ENCODE results near the gene HPSE2.
"Not testable (repeated sequence)": the region's sequence is repeated elsewhere in the genome, so short reads cannot be mapped to it uniquely, and the experiment has no call there.

Gene HPSE2

DNA sequence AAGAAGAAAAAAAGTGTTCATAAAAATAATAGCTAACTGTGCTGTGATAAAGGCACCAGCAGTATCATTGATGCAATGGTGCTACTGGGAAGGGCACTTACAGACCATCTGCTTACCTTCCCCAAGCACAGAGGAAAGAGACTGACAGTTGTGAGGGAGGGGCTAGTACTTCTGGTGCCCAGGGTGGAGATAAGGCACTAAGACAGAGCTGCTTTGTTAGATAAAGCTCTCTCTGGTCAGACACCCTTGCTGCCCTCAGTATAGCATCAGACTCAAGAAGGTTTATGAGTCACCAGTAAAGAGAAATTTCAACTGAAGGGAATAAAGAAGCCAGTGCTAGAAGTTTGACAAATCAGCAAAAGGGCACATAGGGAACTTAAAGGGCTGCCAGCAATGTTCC, 325.6 kb downstream of the HPSE2 start:
- TF ChIP-seq, protein P1, sequence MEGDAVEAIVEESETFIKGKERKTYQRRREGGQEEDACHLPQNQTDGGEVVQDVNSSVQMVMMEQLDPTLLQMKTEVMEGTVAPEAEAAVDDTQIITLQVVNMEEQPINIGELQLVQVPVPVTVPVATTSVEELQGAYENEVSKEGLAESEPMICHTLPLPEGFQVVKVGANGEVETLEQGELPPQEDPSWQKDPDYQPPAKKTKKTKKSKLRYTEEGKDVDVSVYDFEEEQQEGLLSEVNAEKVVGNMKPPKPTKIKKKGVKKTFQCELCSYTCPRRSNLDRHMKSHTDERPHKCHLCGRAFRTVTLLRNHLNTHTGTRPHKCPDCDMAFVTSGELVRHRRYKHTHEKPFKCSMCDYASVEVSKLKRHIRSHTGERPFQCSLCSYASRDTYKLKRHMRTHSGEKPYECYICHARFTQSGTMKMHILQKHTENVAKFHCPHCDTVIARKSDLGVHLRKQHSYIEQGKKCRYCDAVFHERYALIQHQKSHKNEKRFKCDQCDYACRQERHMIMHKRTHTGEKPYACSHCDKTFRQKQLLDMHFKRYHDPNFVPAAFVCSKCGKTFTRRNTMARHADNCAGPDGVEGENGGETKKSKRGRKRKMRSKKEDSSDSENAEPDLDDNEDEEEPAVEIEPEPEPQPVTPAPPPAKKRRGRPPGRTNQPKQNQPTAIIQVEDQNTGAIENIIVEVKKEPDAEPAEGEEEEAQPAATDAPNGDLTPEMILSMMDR (IDR thresholded peaks at IDR 0.05; ENCODE audit: borderline replicate concordance, insufficient read depth, low read depth, low read length), result no peak
- H3K4me3 ChIP-seq (ENCODE audit: low read depth, low read length), result no peak overlapping the region

DNA sequence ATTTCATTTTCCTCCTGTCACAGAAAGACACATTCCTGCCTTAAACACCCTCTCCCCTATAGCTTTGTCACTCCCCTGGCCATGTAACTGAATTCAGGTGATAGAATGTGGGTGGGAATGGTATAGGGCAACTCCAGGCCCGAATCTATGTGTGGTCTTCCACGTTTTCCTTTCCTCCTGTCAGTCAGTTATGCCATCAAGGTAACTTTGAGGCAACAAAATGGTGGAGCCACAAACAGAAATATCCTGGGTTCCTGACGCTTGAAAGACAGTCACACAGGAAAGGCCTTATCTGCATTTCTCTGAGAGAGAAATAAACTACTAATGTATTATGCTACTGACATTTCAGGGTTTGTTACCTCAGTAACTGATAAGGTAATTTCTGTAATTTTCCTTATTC, 326.8 kb downstream of the HPSE2 start:
- no peak overlapping the region for H3K4me3 ChIP-seq (ENCODE audit: low read depth, low read length)
- TF ChIP-seq, protein P1 (IDR thresholded peaks at IDR 0.05; ENCODE audit: borderline replicate concordance, insufficient read depth, low read depth, low read length), result no peak

DNA sequence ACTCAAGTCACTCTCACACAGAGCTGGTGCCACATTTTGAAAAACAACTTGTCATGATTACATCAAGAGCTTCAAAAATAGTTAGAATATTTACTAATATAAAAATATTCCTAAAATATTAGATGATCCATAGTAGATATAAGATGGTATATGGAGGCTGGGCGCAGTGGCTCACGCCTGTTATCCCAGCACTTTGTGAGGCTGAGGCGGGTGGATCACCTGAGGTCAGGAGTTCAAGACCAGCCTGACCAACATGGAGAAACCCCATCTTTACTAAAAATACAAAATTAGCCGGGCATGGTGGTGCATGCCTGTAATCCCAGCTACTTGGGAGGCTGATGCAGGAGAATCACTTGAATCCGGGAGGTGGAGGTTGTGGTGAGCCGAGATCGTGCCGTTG, 327.4 kb downstream of the HPSE2 start:
- H3K4me3 ChIP-seq (ENCODE audit: low read depth, low read length), result not testable (repeated sequence)

DNA sequence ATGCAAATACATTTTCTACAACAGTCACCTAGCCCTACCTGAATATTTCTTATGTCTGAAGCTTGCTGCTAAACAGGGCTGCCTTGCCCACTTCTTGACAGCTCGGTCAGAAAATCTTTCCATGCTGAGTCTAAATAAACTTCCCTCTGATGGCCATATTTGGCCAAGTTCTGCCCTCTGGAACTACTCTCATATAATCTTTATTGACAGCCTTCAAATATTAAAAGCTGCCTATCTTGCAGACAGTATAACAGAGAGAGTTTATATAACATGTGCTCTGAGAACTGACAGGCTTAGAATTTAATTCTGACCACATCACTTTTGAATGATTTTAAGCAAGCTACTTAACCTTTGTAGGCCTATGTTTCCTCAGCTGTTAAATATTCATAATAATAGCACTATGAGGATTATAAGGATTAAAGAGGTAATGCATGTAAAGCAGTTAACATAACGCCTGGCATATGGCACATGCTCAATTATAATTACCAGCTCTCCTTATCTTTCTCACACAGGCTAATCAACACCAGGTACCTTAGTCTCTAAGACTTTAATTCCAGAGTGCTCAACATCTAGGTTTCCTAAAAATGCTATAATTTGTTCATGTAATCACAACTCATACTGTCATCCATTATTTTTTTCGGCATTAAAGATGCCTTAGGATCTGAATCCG, 334.1 kb downstream of the HPSE2 start:
- TF ChIP-seq, protein P1 (IDR thresholded peaks at IDR 0.05; ENCODE audit: borderline replicate concordance, insufficient read depth, low read depth, low read length), result no peak

DNA sequence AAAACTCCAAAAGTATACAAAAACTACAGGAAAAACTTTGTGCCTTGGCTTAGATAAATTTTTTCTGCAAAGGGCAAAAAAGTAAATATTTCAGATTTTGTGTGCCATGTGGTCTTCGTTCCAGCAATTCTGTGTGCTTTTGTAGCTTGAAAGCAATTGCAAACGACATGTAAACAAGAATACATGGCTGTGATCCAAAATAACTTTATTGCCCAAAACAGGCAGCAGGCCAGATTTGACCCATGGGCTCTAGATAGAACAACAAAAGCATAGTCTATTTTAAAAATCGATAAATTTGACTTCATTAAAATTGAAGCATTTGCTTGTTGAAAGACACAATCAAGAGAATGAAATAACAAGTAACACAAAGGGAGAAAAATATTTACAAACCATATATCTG, 336.6 kb downstream of the HPSE2 start:
- H3K4me3 ChIP-seq (ENCODE audit: low read depth, low read length), result no peak overlapping the region
- TF ChIP-seq, protein P1 (IDR thresholded peaks at IDR 0.05; ENCODE audit: borderline replicate concordance, insufficient read depth, low read depth, low read length), result no peak

More for the DNA sequence above, 334.1 kb downstream of the HPSE2 start:
- no peak overlapping the region for H3K4me3 ChIP-seq (ENCODE audit: low read depth, low read length)

DNA sequence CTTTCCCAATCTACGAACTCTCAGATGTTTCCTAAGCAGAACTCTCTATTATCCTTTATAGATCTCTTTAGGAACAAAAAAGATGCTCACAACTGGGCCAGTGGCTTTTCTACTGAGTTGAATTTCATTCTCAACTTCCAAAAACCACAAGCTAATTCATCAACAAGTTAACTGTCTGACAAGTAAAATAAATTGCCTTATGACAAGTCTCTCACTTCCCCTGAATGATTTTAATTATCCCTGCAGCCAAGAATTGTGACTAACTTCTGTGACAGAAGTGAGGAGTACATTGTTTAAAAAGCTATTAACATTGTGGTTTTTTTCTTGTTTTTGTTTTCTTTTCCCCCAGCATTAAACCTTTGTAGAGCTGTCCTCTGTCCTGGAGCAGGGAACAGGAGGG, 343.1 kb downstream of the HPSE2 start:
- H3K4me3 ChIP-seq (ENCODE audit: low read depth, low read length), result no peak overlapping the region
- TF ChIP-seq, protein P1 (IDR thresholded peaks at IDR 0.05; ENCODE audit: borderline replicate concordance, insufficient read depth, low read depth, low read length), result no peak

GRCh38 chr10:98886686-98887085, 349.0 kb downstream of the HPSE2 start:
- TF ChIP-seq, protein P1 (IDR thresholded peaks at IDR 0.05; ENCODE audit: borderline replicate concordance, insufficient read depth, low read depth, low read length), result no peak

More at GRCh38 chr10:98886686-98887085, 349.0 kb downstream of the HPSE2 start:
- no peak overlapping the region for H3K4me3 ChIP-seq (ENCODE audit: low read depth, low read length)
